Keratinocyte (primary cell): ENCODE results near the gene ETV4. TPM values are rescaled to one million over a fixed set of nuclear protein-coding genes. Genes with fewer than 3 reads are reported as not detected.

ENCODE experiments used
- DNase-seq: peaks from one replicate; pipeline ENCODE4 v3.0.0-alpha.2; 2011; ENCODE audit warnings: low read depth, missing footprints, low spot score
- FAIRE-seq: peaks from 2 replicates; lab custom pipeline; 2011; peaks lifted over from hg19 to GRCh38; lab: Jason Lieb, UNC
- H2AFZ ChIP-seq: 2 replicates; pipeline ENCODE4 v1.6.0; 2012; ENCODE audit warnings: low read length, control low read depth, inconsistent platforms; ENCODE audit not compliant: control insufficient read depth
- H3K27ac ChIP-seq: 2 replicates; pipeline ENCODE4 v1.5.1; 2011; ENCODE audit warnings: low read length; ENCODE audit not compliant: control insufficient read depth, insufficient read depth
- H3K27me3 ChIP-seq: 3 replicates; pipeline ENCODE4 v1.6.0; 2011; ENCODE audit warnings: low read length; ENCODE audit not compliant: control insufficient read depth, insufficient read depth; ENCODE audit errors: extremely low read depth
- H3K36me3 ChIP-seq, 2 experiments: 2 replicates in 1 of 2; 3 replicates in 1 of 2; pipeline ENCODE4 v1.5.1; 2011; ENCODE audit warnings: low read length in 2 of 2, mild to moderate bottlenecking in 1 of 2; ENCODE audit not compliant: control insufficient read depth in 2 of 2, insufficient read depth in 2 of 2; ENCODE audit errors: extremely low read depth in 1 of 2
- H3K4me1 ChIP-seq: 3 replicates; pipeline ENCODE4 v1.5.1; 2011; ENCODE audit warnings: low read length; ENCODE audit not compliant: control insufficient read depth, insufficient read depth; ENCODE audit errors: extremely low read depth
- H3K4me2 ChIP-seq: 3 replicates; pipeline ENCODE4 v1.6.0; 2011; ENCODE audit warnings: low read depth, low read length; ENCODE audit not compliant: control insufficient read depth, insufficient read depth; ENCODE audit errors: extremely low read depth
- H3K4me3 ChIP-seq, 3 experiments: fragments of 200-600 bp in 1 of 3; sonication (generic) in 1 of 3; 2 replicates in 2 of 3; 3 replicates in 1 of 3; pipeline ENCODE4 v1.5.1; 2011 to 2016; ENCODE audit warnings: low read length in 3 of 3, mild to moderate bottlenecking in 3 of 3, control low read depth in 2 of 3, inconsistent platforms in 1 of 3, low read depth in 1 of 3, mixed read lengths in 1 of 3, mixed run types in 1 of 3, moderate library complexity in 1 of 3; ENCODE audit not compliant: control insufficient read depth in 2 of 3, insufficient read depth in 2 of 3; ENCODE audit errors: extremely low read depth in 1 of 3
- H3K79me2 ChIP-seq: 2 replicates; pipeline ENCODE4 v1.6.0; 2012; ENCODE audit warnings: low read length; ENCODE audit not compliant: control insufficient read depth, insufficient read depth
- H3K9ac ChIP-seq: 3 replicates; pipeline ENCODE4 v1.6.0; 2011; ENCODE audit warnings: low read length; ENCODE audit not compliant: control insufficient read depth, insufficient read depth; ENCODE audit errors: extremely low read depth
- H3K9me1 ChIP-seq: 3 replicates; pipeline ENCODE4 v1.6.0; 2011; ENCODE audit warnings: low read length; ENCODE audit not compliant: control insufficient read depth, insufficient read depth; ENCODE audit errors: extremely low read depth
- H3K9me3 ChIP-seq: 2 replicates; pipeline ENCODE4 v1.5.1; 2012; ENCODE audit warnings: low read depth, low read length; ENCODE audit not compliant: control insufficient read depth
- H4K20me1 ChIP-seq: 3 replicates; pipeline ENCODE4 v1.6.0; 2011; ENCODE audit warnings: low read length; ENCODE audit not compliant: control insufficient read depth, insufficient read depth; ENCODE audit errors: extremely low read depth
- CTCF ChIP-seq, 3 experiments: IDR thresholded peaks in 1 of 3; conservative IDR thresholded peaks in 1 of 3; optimal IDR thresholded peaks in 1 of 3; 2 replicates in 2 of 3; 3 replicates in 1 of 3; pipeline versions ENCODE3 to v1.5.1; 2011; ENCODE audit warnings: low read length in 3 of 3, mild to moderate bottlenecking in 3 of 3, moderate library complexity in 2 of 3, control low read depth in 1 of 3, inconsistent platforms in 1 of 3; ENCODE audit not compliant: insufficient read depth in 2 of 3; ENCODE audit errors: extremely low read depth in 1 of 3
- EZH2 ChIP-seq: IDR thresholded peaks from one replicate; pipeline ENCODE4 v1.6.1; 2012; ENCODE audit warnings: inconsistent platforms, mild to moderate bottlenecking, low read length, moderate library complexity
- dilution Hi-C: fragments of 300-500 bp; cut with MboI; formaldehyde crosslinking; loops from one replicate; pipeline ENCODE4 v1.7.0; 2020; ENCODE audit warnings: low sequenced_read_pairs; ENCODE audit not compliant: extremely low pct_ligation_motif_present
- polyA plus RNA-seq, 5 experiments: library from polyadenylated mRNA; depleted of rRNA in 3 of 5; stranded (reverse) in 3 of 5; stranded (forward) in 1 of 5; unstranded in 1 of 5; fragments of >200 nt; gene quantifications; 1 replicate in 1 of 5; 2 replicates in 3 of 5; 3 replicates in 1 of 5; pipeline versions ENCODE4 v1.2.1 to v1.2.3, GENCODE V29; 2011 to 2012; ENCODE audit warnings: missing spikeins in 2 of 5, low read depth in 1 of 5, low replicate concordance in 1 of 5

Gene ETV4
- polyA plus RNA-seq, 1 donor (not counting 4 experiments of a cell fraction or from before 2014, with no cell fraction given) = 33.6 TPM

GRCh38 chr17:43552229-43552837 is 6.2 kb upstream of the ETV4 start:
- H3K27ac ChIP-seq = no peak overlapping the region

GRCh38 chr17:43550754-43551153 is 4.6 kb upstream of the ETV4 start:
- Histone ChIP-seq H3K27me3 (no peaks in the 10 kb centered on the region), H3K9ac (no peak overlapping the region), H2AFZ (no peak overlapping the region), H3K4me1 (peaks cover 33% of the 10 kb centered on the region), H3K9me1 (no peaks in the 10 kb centered on the region), H3K79me2 (no peaks in the 10 kb centered on the region), H3K9me3 (no peaks in the 10 kb centered on the region), H3K4me2 (no peak overlapping the region), H4K20me1 (no peaks in the 10 kb centered on the region), H3K36me3 (no peaks in the 10 kb centered on the region), H3K4me3 (no peak overlapping the region), H3K27ac (no peak overlapping the region)
- dilution Hi-C loops = no loop called here
- no peak for FAIRE-seq
- TF ChIP-seq CTCF (optimal IDR thresholded peaks at IDR 0.05 in 1 of 3, IDR thresholded peaks at IDR 0.05 in 1 of 3, conservative IDR thresholded peaks at IDR 0.05 in 1 of 3; ENCODE audit: extremely low read depth in 1 of 3, insufficient read depth in 2 of 3, low read length in 3 of 3) = no peak
- TF ChIP-seq EZH2 = no peak
- no peak for DNase-seq

More at GRCh38 chr17:43552229-43552837, 6.2 kb upstream of the ETV4 start:
- Histone ChIP-seq H3K4me3 (no peak overlapping the region), H3K9me3 (no peaks in the 10 kb centered on the region), H3K9me1 (no peaks in the 10 kb centered on the region), H3K4me1 (peaks cover 32% of the 10 kb centered on the region), H3K27me3 (no peaks in the 10 kb centered on the region), H3K4me2 (no peak overlapping the region), H3K9ac (no peak overlapping the region), H2AFZ (no peak overlapping the region), H3K36me3 (no peaks in the 10 kb centered on the region), H4K20me1 (no peaks in the 10 kb centered on the region), H3K79me2 (no peaks in the 10 kb centered on the region)
- no peak for TF ChIP-seq EZH2
- no peak for TF ChIP-seq CTCF (optimal IDR thresholded peaks at IDR 0.05 in 1 of 3, IDR thresholded peaks at IDR 0.05 in 1 of 3, conservative IDR thresholded peaks at IDR 0.05 in 1 of 3; ENCODE audit: extremely low read depth in 1 of 3, insufficient read depth in 2 of 3, low read length in 3 of 3)
- DNase-seq (no peak), FAIRE-seq (no peak)
- dilution Hi-C loops = no loop called here
